ENCODE data around the gene ALCAM.
A peak's percentile ranks its signal among the peaks of the same experiment; 100 is the strongest.

Gene ALCAM

GRCh38 chr3:105518203-105518602 is 151.5 kb downstream of the ALCAM start:
- H3K4me3 ChIP-seq (ENCODE audit: low read depth, low read length): no peak overlapping the region
- no peak for DNase-seq (ENCODE audit: low read depth)
- TF ChIP-seq CTCF (IDR thresholded peaks at IDR 0.05; ENCODE audit: insufficient read depth, low read depth, low read length, missing control alignments): peak; percentile 4

GRCh38 chr3:105518806-105519418 is 152.2 kb downstream of the ALCAM start:
- peak; percentile 52 for TF ChIP-seq CTCF (IDR thresholded peaks at IDR 0.05; ENCODE audit: insufficient read depth, low read depth, low read length, missing control alignments)
- DNase-seq (ENCODE audit: low read depth): peak; percentile 80
- no peak overlapping the region for H3K4me3 ChIP-seq (ENCODE audit: low read depth, low read length)

- DNase-seq (ENCODE audit: low read depth): no peak
- no peak for TF ChIP-seq CTCF (IDR thresholded peaks at IDR 0.05; ENCODE audit: insufficient read depth, low read depth, low read length, missing control alignments)
- no peak overlapping the region for H3K4me3 ChIP-seq (ENCODE audit: low read depth, low read length)
Observed at GRCh38 chr3:105521770-105522169, 155.1 kb downstream of the ALCAM start.

GRCh38 chr3:105523501-105523900 is 156.8 kb downstream of the ALCAM start:
- H3K4me3 ChIP-seq (ENCODE audit: low read depth, low read length): no peak overlapping the region
- no peak for DNase-seq (ENCODE audit: low read depth)
- no peak for TF ChIP-seq CTCF (IDR thresholded peaks at IDR 0.05; ENCODE audit: insufficient read depth, low read depth, low read length, missing control alignments)

GRCh38 chr3:105525531-105525930 is 158.8 kb downstream of the ALCAM start:
- DNase-seq (ENCODE audit: low read depth): no peak
- no peak overlapping the region for H3K4me3 ChIP-seq (ENCODE audit: low read depth, low read length)
- TF ChIP-seq CTCF (IDR thresholded peaks at IDR 0.05; ENCODE audit: insufficient read depth, low read depth, low read length, missing control alignments): no peak

- no peak for DNase-seq (ENCODE audit: low read depth)
- no peak for TF ChIP-seq CTCF (IDR thresholded peaks at IDR 0.05; ENCODE audit: insufficient read depth, low read depth, low read length, missing control alignments)
Observed at GRCh38 chr3:105526360-105527111, 159.8 kb downstream of the ALCAM start.

More at GRCh38 chr3:105526360-105527111, 159.8 kb downstream of the ALCAM start:
- H3K4me3 ChIP-seq (ENCODE audit: low read depth, low read length): no peak overlapping the region
